MG63 (cell line): ENCODE data around the gene HOGA1. TPM values are rescaled to one million over a fixed set of nuclear protein-coding genes. Genes with fewer than 3 reads are reported as not detected.
"Not testable (repeated sequence)": the region's sequence is repeated elsewhere in the genome, so short reads cannot be mapped to it uniquely, and the experiment has no call there.

Experiments used
- DNase-seq: peaks from one replicate; pipeline ENCODE4 v3.0.0-alpha.2; 2020
- H3K27me3 ChIP-seq: fragments of 250-450 bp; sonication (Bioruptor Pico); 2 replicates; pipeline ENCODE4 v1.5.1; 2020; ENCODE audit warnings: mild to moderate bottlenecking, moderate library complexity
- H3K36me3 ChIP-seq: fragments of 250-450 bp; sonication (Bioruptor Pico); 2 replicates; pipeline ENCODE4 v1.5.1; 2020; ENCODE audit warnings: mild to moderate bottlenecking, moderate library complexity
- H3K4me3 ChIP-seq: fragments of 250-450 bp; sonication (Bioruptor Pico); 2 replicates; pipeline ENCODE4 v1.5.1; 2020; ENCODE audit warnings: mild to moderate bottlenecking, moderate library complexity
- H3K9me3 ChIP-seq: fragments of 250-450 bp; sonication (Bioruptor Pico); 2 replicates; pipeline ENCODE4 v1.5.1; 2020; ENCODE audit warnings: mild to moderate bottlenecking, moderate library complexity
- total RNA-seq: library from RNA; depleted of rRNA; stranded (reverse); fragments of >200 nt; shearing (Covaris generic); gene quantifications from 2 replicates; pipeline ENCODE4 v1.2.3, GENCODE V29; 2014; ENCODE audit warnings: low replicate concordance

The HOGA1 gene
- total RNA-seq, 1 experiment from 2014 or later: 5.0 TPM

DNA sequence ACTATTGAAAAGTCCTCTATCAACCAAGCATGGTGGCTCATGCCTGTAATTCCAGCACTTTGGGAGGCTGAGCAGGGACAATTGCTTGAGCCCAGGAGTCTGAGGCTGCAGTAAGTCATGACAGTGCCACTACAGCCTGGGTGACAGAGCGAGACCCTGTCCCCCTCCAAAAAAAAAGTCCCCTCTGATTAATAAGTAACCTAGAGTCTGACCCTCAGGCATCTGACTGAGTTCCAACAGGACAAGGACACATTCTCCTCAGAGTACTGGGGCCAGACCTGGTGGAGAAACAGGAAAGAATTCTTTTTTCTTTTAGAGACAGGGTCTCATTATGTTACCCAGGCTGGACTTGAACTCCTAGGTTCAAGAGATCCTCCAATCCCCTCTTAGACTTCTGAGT, 39.1 kb downstream of the HOGA1 start:
- Histone ChIP-seq H3K36me3 (no peaks in the 10 kb centered on the region), H3K27me3 (no peaks in the 10 kb centered on the region), H3K9me3 (no peaks in the 10 kb centered on the region), H3K4me3 (no peak overlapping the region)
- DNase-seq: no peak

DNA sequence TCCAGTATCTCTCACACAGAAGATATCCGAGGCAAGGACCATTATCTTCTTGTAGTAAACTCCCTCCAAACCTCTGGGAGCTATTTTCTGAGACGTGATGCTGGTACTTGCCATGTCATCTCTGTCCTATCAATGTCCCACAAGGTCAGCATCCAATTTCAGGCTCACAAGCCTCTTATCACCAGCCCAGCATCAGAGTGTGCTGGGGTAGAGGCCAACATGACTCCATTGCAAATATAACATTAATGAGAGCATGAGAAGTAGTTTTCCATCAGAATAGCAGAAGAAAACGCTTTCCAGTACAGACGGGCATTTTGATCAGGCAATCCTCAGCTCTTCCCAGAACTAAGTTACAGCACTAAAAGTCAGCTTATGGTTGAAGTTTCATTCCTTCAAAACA, 43.5 kb downstream of the HOGA1 start:
- H3K36me3 ChIP-seq: no peaks in the 10 kb centered on the region
- H3K27me3 ChIP-seq: no peaks in the 10 kb centered on the region
- no peak for DNase-seq
- H3K9me3 ChIP-seq: no peaks in the 10 kb centered on the region
- H3K4me3 ChIP-seq: no peak overlapping the region

DNA sequence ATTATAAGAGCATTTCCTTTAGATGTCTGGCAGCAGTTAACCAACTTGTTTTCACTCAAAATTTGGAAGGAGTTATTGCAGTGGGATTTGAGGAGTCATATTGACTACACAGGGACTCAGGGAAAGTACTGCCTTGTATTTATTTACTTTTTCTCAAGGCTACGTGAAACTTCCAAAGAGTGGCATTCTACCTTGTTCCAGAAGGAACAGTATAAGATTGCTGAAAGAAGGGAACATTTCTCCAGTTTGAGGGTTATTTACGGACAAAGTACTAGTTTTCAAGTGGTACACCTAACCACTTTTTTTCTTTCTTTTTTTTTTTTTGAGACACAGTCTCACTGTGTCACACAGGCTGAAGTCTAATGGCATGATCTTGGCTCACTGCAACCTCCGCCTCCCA, 44.0 kb downstream of the HOGA1 start:
- no peak for DNase-seq
- no peaks in the 10 kb centered on the region for H3K36me3 ChIP-seq
- no peaks in the 10 kb centered on the region for H3K9me3 ChIP-seq
- H3K4me3 ChIP-seq: no peak overlapping the region
- H3K27me3 ChIP-seq: no peaks in the 10 kb centered on the region

DNA sequence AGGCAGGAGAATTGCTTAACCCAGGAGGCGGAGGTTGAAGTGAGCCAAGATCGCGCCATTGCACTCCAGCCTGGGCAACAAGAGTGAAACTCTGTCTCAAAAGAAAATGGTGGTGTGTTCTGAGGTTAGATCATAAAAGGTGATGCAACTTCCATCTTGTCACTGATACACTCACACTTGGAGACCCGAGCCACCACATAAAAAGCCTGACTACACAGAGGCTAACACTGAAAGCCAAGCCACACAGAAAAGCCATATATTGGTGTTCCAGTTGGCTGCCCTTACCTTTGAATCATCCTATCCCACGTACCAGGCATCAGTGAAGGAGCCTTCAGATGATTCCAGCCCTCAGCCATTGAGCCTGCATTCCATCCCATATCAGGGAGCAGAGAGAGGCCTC, 45.1 kb downstream of the HOGA1 start:
- Histone ChIP-seq H3K36me3 (no peaks in the 10 kb centered on the region), H3K4me3 (no peak overlapping the region), H3K9me3 (no peaks in the 10 kb centered on the region), H3K27me3 (no peaks in the 10 kb centered on the region)
- DNase-seq: no peak

DNA sequence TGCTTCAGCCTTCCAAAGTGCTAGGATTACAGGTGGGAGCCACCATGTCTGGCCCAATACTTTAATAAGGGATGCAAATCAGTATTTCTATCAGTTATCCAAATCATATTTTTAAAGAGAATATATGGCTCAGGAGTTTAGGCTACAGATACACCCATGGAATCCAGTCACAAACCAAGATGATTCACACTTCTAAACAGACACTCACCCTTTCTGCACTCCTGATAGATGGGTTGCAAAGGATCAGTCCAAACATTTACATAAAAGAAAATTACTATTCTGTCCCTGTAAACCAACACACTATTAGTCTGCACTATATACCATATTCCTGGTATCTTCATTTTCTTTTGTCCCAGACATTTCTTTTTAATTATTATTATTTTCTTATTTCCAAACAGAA, 46.9 kb downstream of the HOGA1 start:
- no peak overlapping the region for H3K4me3 ChIP-seq
- no peaks in the 10 kb centered on the region for H3K27me3 ChIP-seq
- H3K36me3 ChIP-seq: no peaks in the 10 kb centered on the region
- no peaks in the 10 kb centered on the region for H3K9me3 ChIP-seq
- no peak for DNase-seq

DNA sequence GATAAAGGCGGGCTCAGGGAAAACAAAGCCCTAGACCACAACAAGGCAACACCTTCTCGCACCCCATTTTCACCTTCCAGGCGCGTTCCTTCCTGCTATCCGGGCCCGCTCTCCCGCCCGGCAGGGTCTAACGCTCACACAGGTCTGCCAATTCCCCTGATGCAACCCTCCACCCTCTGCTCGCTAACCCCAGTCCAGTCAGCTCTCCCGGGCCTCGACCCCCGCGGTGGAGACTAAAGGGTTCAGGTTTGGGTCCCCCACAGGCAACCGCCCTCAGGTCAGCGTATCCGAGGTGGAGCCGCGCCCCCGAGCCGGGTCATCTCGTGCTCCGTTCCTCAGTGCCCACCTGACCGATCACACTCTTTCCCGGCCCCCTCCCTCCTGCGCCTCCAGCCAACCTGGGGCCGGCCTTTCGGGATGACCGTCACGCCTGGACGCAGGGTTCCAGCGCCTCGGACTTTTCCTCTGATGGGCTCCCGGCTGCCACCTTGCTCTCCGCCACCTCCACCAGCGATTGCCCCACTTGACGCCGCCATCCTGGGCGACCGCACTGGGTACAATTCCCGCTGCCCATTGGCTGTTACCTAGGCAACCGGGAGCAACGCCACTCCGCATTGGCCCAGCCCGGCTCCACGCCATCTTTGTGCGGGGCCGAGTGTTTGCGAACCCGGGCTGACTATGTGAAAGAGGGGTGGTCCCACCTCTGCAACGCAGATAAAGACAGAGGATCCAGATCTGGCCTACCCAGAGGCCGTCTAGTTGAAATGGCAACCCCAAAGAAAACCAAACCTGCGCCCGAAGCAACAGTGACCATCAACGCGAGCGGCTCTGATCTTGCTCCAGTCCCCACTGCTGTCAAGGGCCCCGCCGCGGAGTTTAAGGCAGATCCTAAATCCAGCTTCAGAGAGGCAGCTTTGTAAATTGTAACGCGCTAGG, 49.0 kb downstream of the HOGA1 start, which contains the start of gene MORN4:
MORN4 (minus strand) TSS at position 552 of the 936 bp plus-strand sequence. CDS start 13,847 bp downstream, outside the sequence.
- peak within 1 kb of the TSS; percentile 55 for H3K4me3 ChIP-seq
- no peaks in the 10 kb centered on the region for H3K9me3 ChIP-seq
- DNase-seq: peak; percentile 85
- no peaks in the 10 kb centered on the region for H3K27me3 ChIP-seq
- H3K36me3 ChIP-seq: no peaks in the 10 kb centered on the region

DNA sequence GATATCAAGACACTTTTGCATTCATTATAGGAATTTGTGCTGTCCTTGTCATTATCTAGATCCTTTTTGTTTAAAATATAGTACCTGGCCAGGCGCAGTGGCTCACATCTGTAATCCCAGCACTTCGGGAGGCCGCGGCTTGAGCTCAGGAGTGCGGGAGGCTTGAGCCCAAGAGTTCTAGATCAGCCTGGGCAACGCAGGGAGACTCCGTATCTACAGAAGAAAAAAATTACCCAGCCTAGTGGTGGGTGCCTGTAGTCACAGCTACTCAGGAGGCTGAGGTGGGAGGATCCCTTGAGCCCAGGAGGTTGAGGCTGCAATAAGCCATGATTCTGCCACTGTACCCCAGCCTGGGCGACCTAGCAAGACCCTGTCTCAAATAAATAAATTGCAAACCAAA, 49.7 kb downstream of the HOGA1 start:
- Histone ChIP-seq H3K4me3 (peak overlapping the region; percentile 55), H3K9me3 (no peaks in the 10 kb centered on the region), H3K36me3 (no peaks in the 10 kb centered on the region), H3K27me3 (no peaks in the 10 kb centered on the region)
- peak; percentile 24 for DNase-seq

DNA sequence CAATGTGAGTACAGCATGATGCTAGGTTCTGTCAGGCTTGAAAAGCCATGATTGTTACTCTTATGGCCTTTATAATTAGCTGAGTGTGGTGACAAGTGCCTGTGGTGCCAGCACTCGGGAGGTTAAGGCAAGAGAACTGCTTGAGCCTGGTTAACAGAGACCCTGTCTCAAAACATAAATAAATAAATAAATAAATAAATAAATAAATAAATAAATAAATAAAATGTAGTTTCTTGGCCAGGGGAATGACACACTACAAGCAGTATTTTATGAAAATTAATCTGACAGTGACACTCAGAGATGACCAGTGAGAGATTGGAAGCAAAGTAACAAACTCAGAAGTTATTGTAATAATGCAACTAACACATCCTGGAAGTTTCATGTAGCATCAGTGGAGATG, 51.4 kb downstream of the HOGA1 start:
- Histone ChIP-seq H3K4me3 (no peak overlapping the region), H3K9me3 (no peaks in the 10 kb centered on the region), H3K27me3 (no peaks in the 10 kb centered on the region), H3K36me3 (no peaks in the 10 kb centered on the region)
- no peak for DNase-seq

DNA sequence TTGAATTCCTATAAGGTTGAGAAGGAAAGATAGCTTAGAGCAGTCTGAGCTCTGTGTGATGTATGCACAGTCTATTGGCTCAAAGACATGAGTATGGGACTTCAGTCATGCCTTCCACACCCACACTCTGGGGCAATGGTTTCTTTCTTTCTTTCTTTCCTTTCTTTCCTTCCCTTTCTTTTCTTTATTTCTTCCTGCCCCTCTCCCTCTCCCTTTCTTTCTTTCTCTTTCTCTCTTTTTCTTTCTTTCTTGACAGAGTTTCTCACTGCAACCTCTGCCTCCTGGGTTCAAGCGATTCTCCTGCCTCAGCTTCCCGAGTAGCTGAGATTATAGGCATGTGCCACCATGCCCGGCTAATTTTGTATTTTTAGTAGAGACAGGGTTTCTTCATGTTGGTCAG, 54.9 kb downstream of the HOGA1 start:
- H3K36me3 ChIP-seq: peaks cover 11% of the 10 kb centered on the region
- H3K27me3 ChIP-seq, DNase-seq, H3K9me3 ChIP-seq, H3K4me3 ChIP-seq: not testable (repeated sequence)

DNA sequence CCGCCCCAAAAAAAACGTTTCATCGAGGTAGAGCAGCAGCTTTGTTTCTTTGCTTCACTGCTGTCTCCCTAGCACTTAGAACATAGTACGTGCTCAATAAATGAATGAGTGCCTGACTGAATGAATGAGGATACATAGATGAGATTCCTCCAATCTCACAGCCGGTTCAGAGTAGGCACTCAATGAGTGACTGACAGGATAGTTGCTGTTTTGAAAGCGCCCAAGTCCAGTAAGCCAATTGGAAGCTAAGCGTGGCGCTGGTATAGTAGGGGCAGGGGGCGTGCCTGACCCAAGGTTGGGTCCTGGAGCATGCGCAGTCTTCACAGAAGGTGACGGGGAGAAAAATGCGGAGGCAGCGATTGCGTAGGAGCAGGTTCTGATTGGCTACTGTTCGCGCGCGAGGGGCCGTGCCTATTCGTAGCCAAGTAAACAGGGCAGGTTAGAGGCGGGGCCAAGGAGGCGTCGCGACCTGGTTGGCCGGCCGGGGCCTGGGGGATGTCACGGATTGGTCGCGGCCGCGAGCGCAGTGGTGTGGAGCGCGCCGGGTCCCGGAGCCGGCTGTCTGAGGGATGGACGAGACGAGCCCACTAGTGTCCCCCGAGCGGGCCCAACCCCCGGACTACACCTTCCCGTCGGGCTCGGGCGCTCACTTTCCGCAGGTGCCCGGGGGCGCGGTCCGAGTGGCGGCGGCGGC, 56.1 kb downstream of the HOGA1 start, which contains the start of gene PI4K2A:
PI4K2A (plus strand) TSS at position 498 of the 694 bp plus-strand sequence; CDS start at position 570, 72 bp downstream.
- peak; percentile 99 for DNase-seq
- Histone ChIP-seq H3K27me3 (no peaks in the 10 kb centered on the region), H3K36me3 (peaks cover 21% of the 10 kb centered on the region), H3K9me3 (no peaks in the 10 kb centered on the region), H3K4me3 (peak within 1 kb of the TSS; percentile 83)

DNA sequence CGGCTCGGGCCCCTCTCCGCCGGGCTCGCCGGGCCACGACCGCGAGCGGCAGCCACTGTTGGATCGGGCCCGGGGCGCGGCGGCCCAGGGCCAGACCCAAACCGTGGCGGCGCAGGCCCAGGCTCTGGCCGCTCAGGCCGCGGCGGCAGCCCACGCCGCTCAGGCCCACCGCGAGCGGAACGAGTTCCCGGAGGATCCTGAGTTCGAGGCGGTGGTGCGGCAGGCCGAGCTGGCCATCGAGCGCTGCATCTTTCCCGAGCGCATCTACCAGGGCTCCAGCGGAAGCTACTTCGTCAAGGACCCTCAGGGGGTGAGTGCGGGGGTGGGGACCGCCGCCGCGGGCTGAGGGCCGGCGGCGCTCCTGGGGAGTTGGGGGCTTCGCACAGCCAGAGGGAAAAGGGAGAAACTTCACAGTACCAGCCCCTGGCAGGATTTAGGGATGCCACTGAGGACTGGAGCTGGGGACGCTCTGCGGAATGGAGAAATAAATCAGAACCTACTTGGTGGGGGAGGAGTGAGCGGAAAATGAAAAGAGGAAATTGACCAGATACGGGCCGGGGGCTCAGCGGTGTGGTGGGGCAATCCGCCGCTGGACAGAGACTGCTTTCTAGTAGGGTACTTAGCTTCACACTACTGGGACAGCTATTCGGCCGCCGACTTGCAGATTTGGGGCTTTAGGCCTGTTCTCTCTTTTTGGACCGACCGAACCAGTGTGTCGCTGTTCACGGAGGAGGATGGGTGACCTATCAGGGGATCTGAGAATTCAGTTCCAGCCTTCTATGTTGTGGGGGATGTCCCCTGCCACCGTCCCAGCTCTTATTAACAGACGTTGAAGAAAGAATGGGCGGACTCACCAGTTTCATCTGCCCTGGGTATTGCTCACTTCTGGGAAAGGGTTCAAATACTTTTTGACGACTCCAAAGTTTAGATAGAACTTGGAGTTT, 57.0 kb downstream of the HOGA1 start:
- peak overlapping the region; percentile 83 for H3K4me3 ChIP-seq
- peak; percentile 38 for DNase-seq
- no peaks in the 10 kb centered on the region for H3K9me3 ChIP-seq
- peaks cover 25% of the 10 kb centered on the region for H3K36me3 ChIP-seq
- H3K27me3 ChIP-seq: no peaks in the 10 kb centered on the region

DNA sequence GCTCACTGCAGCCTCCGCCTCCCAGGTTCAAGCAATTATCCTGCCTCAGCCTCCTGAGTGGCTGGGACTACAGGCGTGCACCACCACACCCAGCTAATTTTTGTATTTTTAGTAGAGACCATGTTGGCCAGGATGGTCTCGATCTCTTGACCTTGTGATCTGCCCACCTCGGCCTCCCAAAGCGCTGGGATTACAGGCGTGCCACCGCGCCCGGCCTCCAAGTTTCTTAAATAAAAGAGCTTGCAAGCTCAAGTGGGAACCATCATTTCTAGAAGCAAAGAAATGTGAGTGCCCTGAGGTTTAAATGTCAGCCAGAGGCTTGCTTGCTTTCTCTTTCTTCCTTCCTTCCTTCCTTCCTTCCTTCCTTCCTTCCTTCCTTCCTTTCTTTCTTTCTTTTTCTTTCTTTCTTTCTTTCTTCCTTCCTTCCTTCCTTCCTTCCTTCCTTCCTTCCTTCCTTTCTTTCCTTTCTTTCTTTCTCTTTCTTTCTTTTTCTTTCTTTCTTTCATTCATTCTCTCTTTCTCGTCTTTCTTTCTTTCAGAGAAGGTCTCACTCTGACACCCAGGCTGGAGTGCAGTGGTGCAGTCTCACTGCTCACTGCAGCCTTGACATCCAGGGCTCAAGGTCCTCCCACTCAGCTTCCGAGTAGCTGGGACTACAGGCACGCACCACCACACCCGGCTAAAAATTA, 58.4 kb downstream of the HOGA1 start:
- peaks cover 27% of the 10 kb centered on the region for H3K36me3 ChIP-seq
- H3K9me3 ChIP-seq, DNase-seq, H3K4me3 ChIP-seq, H3K27me3 ChIP-seq: not testable (repeated sequence)

DNA sequence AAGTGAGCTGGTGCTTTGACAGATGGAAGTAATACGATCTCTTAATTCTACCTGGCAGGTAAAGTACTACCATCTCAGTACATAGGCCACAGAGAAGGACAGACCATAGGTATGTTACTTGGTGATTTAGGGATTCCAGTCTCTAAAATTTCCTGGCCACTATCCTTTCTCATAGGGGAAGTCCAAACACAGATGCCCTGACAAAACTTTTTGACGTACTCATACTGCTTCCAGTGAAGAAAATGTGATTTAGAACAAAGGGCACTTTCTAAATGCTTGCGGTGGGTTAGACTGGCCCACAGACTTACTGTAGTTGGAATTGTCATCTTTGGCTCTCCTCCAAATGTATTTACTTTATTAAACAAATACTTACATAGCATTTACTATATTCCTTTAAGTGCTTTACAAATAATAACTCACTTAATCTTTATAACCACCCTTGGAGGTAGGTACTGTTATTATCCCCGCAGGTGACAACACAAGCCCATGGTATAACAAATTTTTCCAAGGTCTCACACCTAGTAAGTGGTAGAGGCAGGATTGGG, 59.3 kb downstream of the HOGA1 start:
- Histone ChIP-seq H3K9me3 (no peaks in the 10 kb centered on the region; the same call in 1 of the 2 replicates), H3K4me3 (no peak overlapping the region), H3K27me3 (no peaks in the 10 kb centered on the region), H3K36me3 (peaks cover 28% of the 10 kb centered on the region)
- DNase-seq: no peak

DNA sequence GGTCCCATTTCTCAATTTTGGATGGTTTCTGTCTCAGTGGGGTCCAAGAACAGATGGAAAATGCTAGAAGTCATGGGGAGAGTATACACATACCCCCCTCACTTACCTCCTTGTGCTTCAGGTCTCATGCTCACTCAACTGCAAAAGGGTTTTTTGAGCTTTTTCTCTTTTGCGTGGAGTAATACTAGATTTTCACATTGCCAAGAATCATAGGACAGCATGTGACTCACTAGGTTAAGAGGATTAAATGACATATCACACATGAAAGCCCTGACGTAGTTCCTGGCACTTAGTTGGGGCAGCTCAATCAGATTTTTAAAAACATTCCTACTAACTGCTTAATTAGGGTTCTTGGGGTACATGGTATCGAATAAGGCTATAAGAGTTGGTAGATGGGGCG, 60.7 kb downstream of the HOGA1 start:
- no peak for DNase-seq

DNA sequence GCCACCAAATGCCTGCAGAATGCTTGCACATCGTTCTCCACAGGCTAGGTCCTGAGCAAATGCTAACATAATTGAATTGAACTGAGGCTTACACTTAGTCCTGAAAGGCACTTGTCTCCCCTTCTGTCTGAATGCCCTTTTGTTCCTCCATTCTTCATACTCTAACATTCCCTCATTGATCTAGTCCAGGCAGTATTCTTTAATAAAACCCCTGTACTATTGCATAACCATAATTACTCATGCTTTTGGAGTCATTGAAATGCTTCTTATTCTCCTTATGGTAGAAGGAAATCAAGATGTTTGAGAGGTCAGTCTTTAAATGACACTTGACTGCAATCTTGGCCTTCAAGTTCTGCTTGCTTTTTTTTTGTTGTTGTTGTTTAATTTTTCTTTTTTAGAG, 63.4 kb downstream of the HOGA1 start:
- H3K36me3 ChIP-seq: peaks cover 50% of the 10 kb centered on the region
- no peaks in the 10 kb centered on the region; the same call in 1 of the 2 replicates for H3K9me3 ChIP-seq
- no peak for DNase-seq
- no peak overlapping the region for H3K4me3 ChIP-seq
- no peaks in the 10 kb centered on the region for H3K27me3 ChIP-seq

More for the DNA sequence above, 60.7 kb downstream of the HOGA1 start:
- Histone ChIP-seq H3K27me3 (no peaks in the 10 kb centered on the region), H3K4me3 (no peak overlapping the region), H3K36me3 (peaks cover 29% of the 10 kb centered on the region), H3K9me3 (no peaks in the 10 kb centered on the region; the same call in 1 of the 2 replicates)
